ENCODE results near the gene TBX1.

Gene TBX1

GRCh38 chr22:19719488-19720021 lies 41.0 kb upstream of the TBX1 start:
- peak overlapping the region; percentile 73 for H3K4me3 ChIP-seq (ENCODE audit: low read depth, low read length)
- POLR2A ChIA-PET: no interaction called here
- CTCF ChIA-PET: interaction anchor here (0.9 to 3.4 kb wide), 6 partner anchors 11 to 190 kb away, joined by 4 to 32 read pairs (median 4); no protein-coding TSS in a partner anchor
- no peak for DNase-seq (ENCODE audit: low read depth, low spot score)
- no peak for TF ChIP-seq CTCF (IDR thresholded peaks at IDR 0.05; ENCODE audit: insufficient read depth, low read length, missing control alignments)

GRCh38 chr22:19720150-19720827 lies 40.3 kb upstream of the TBX1 start:
- no peak for DNase-seq (ENCODE audit: low read depth, low spot score)
- H3K4me3 ChIP-seq (ENCODE audit: low read depth, low read length): no peak overlapping the region
- ChIA-PET POLR2A (no interaction called here), CTCF (interaction anchor here (0.8 to 3.4 kb wide), 4 partner anchors 10 to 190 kb away, joined by 3 to 32 read pairs (median 4); no protein-coding TSS in a partner anchor)
- no peak for TF ChIP-seq CTCF (IDR thresholded peaks at IDR 0.05; ENCODE audit: insufficient read depth, low read length, missing control alignments)

GRCh38 chr22:19720999-19721329 lies 39.6 kb upstream of the TBX1 start:
- no peak for TF ChIP-seq CTCF (IDR thresholded peaks at IDR 0.05; ENCODE audit: insufficient read depth, low read length, missing control alignments)
- ChIA-PET CTCF (interaction anchor here (0.8 to 3.4 kb wide), 2 partner anchors 10 to 89 kb away, joined by 3 to 32 read pairs; no protein-coding TSS in a partner anchor), POLR2A (no interaction called here)
- DNase-seq (ENCODE audit: low read depth, low spot score): no peak
- no peak overlapping the region; the same call in 1 of the 2 replicates for H3K4me3 ChIP-seq (ENCODE audit: low read depth, low read length)

GRCh38 chr22:19721330-19722177 lies 39.0 kb upstream of the TBX1 start:
- H3K4me3 ChIP-seq (ENCODE audit: low read depth, low read length): no peak overlapping the region
- CTCF ChIA-PET: interaction anchor here (0.8 to 3.4 kb wide), 3 partner anchors 9 to 89 kb away, joined by 3 to 32 read pairs (median 13); no protein-coding TSS in a partner anchor
- DNase-seq (ENCODE audit: low read depth, low spot score): no peak
- POLR2A ChIA-PET: no interaction called here
- TF ChIP-seq CTCF (IDR thresholded peaks at IDR 0.05; ENCODE audit: insufficient read depth, low read length, missing control alignments): no peak

DNA sequence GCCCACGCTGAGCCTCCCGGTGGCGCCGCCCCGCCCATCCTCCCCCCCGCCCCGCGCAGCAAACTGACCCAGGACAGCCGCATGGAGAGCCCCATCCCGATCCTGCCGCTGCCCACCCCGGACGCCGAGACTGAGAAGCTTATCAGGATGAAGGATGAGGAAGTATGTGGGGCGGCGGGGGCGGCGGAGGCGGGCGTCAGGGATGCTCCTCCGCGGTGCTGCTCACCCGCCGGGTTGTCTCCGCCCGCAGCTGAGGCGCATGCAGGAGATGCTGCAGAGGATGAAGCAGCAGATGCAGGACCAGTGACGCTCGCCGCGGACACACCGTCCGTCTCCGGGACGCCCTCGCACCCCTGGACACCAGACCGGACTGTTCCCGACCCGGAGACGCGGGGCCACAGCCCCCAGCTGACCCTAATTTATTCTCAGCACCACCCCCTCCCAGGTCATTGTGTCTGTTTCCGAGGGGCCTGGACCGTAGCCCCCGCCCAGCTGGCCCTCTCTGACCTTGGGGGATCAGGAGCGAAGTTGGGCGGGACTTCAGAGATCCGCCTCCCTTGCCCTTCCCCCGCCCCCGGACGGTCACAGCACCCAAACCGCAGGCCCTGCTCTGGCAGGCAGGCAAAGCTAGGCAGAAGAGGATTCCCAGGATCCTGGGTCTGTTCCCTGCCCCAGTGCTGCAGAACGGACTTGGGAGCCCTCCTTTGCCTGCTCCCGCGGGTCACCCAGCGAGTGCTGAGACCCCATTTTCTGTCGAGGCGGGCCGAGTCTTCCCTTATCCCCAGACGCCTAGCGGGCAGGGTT lies 38.2 kb upstream of the TBX1 start:
- ChIA-PET CTCF (interaction anchor here (1.5 kb wide), 1 partner anchor 8 kb away, joined by 13 read pairs; no protein-coding TSS in a partner anchor), POLR2A (no interaction called here)
- TF ChIP-seq CTCF (IDR thresholded peaks at IDR 0.05; ENCODE audit: insufficient read depth, low read length, missing control alignments): no peak
- DNase-seq (ENCODE audit: low read depth, low spot score): no peak
- H3K4me3 ChIP-seq (ENCODE audit: low read depth, low read length): no peak overlapping the region

Data from AG04449 (cell line).